Fibroblast of the conjunctiva (primary cell): ENCODE measurements around the gene NFIA.

Source experiments
- DNase-seq: peaks from one replicate; pipeline ENCODE4 v3.0.0-alpha.2; 2010; ENCODE audit warnings: low read depth

The NFIA gene

DNA sequence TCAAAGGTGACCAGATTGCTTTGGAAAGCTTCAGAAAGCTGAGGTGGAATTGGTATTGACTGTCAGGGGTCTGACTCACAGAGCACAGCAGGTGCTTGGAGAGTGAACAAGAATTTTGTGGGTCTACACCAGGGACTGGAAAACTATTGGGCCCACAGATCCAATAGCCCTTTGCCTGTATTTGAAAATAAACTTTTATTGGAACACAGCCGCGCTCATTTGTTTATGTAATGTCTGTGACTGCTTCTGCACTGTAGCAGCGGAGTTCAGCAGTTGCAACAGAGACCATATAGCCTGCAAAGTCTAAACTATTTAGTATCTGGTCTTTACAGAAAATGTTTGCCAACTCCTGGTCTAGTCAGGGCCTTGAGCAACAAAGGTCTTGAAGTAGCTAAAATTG, 315.6 kb downstream of the NFIA start:
- peak; percentile 4 for DNase-seq

DNA sequence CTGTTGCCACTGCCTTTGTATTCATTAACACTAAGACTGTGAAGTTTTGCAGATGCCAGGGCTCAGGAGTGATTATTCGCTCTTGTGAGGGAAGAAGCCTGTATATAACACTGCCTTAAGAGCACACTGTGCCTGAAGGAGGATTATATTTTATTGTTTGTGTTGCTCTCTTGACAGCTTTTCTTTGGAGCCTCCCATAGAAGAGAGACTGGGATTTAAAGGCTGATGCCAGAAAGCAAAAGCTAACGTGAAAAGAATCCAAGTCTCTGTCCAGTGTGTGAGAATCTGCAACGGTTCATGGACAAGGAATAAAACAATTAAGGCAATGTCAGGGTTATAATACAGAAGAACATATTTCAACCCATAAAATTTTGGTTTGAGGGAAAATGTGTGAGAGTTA, 316.8 kb downstream of the NFIA start:
- DNase-seq, result no peak

DNA sequence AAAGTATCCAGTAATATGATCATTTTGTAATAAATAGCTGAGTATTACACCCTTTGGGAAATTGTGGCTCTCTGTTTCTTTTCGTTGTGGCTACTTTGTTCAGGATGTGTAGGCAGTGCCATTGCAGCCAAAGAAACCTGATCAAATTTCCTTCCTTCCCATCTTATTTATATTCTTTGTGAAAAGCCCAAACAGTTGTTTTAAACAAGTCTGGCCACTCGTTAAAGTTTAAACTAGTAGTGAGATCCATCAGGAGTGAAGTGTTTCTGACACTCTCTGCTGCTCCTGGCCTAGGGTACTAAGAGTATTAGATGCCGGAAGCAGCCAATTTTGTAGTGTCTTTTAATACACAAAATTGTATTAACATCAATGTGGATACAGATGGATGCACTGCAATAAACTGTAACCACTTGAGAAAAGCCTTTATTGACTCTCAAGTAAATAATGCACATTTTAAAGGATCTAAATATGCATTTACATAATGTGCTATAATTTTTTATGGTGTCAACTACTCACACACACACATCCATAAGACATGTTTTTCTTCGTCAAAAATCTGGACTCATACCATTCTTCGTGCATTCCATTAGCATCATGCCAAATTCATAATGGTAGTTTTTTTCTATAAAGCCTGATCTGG, 317.9 kb downstream of the NFIA start:
- no peak for DNase-seq

DNA sequence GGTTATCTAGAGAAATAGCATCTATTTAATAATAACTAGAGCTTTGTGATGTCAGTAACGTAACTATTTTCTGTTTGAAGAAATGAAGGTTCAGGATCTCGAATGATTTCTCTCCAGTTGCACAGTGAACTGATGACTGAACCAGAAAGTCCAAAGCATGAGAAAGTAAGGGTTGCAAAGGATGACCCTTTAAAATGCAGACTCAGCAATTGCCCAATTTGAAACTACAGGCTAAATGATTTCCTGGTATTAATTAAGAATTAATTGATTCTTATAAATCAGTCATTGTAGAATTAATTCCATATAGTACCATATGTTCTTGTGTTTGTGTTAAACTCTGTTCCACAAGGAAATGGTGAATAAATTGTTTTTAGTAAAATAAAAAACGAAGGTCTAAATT, 318.6 kb downstream of the NFIA start:
- no peak for DNase-seq

DNA sequence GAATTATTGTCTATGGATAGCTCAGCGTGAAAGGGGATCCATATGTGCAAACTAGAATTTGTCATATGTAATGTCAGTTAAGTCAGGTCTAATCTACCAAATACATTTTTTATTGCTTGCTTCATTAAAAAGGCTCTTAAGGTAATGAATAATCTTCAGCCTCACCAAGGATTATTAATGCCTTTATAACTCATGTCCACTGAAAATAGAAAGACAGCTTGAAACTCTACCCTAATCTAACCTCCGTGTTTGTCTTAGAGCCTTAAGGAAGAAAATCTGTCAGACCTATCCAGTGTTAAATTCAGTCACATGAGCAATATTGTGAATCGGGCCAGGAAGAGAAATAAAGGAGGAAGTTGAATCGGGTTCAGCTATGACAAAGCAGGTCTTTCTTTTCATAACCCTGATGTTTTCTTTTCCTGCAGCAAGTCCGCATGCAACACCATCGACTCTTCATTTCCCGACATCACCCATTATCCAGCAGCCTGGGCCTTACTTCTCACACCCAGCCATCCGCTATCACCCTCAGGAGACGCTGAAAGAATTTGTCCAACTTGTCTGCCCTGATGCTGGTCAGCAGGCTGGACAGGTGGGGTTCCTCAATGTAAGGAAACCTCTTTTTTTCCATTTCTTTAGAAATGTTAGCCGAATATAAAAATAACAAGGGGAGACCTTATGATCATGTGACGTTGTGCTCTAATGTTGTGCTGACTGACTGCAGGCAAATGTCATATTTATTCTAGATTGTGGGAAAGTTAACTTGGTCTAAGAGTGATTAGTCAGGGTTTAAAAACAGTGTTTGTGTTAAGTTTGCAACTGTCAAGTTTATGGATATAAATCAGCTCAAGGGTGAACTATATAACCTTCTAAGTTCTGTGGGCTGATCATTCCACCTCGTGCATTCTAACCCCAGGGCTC, 321.6 kb downstream of the NFIA start:
- no peak for DNase-seq

DNA sequence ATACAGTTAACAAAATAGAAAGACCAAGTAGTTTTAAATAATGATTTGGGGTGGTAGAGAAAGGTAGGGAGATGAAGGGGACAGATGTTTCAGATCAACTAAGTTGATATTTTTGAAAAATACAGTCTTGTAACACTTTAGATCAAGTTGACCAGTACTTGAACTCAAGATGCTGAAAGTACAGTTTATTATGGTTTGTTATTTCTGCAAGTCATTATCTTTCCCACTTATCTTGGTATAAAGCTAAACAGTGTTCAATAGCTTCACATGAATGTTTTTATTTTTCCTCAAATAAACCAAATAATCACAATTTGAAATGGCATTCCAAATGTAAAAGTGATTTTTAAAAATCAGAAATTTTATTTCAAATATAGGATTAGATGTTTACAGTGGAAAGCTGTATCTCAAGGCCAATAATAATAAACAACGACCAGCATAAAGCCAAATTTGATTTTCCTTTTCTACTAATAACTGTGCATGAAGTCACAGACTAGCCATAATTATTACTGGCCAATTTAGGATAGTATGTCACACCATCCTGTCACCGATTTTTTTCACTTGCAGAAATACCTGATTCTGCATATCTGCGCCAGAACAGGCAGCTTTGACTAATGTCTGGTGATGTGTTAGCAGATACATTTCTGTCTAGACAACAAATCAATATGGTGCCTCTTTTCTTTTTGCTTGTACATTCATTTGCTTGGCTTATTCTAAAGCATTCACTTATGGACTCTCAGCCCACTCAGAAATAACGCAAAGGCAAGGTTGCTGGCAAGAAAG, 322.4 kb downstream of the NFIA start:
- DNase-seq, result no peak

DNA sequence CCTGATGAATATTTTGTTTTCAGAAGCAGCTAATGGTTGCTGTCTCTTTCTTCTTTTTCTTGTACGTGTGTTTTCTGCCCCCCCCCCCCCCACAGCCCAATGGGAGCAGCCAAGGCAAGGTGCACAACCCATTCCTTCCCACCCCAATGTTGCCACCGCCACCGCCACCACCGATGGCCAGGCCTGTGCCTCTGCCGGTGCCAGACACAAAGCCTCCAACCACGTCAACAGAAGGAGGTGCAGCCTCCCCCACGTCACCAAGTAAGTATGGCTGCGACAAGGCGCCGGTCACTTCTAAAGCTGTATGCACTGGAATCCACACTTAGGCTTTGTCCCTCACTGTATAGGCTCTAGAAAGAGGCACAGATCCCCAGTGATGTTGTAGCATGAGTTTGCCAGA, 324.1 kb downstream of the NFIA start:
- no peak for DNase-seq

DNA sequence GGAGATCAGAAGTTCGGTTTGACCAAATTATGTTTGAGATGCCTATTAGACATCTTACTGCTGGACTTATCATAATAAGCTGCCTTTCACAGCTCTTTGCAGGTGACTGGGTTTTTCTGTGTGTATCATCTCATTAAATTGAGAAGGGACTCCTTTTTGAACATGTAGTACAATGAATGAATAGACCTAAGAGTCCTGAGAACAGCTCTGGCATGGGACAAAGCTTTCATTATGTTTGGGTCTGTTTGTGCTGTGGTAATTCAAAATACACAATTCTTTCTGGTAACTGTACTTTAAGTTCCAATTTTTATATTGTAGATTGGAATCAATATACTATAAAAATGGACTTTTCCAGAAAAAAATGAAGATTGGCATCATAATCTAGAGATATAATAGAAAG, 330.2 kb downstream of the NFIA start:
- no peak for DNase-seq

DNA sequence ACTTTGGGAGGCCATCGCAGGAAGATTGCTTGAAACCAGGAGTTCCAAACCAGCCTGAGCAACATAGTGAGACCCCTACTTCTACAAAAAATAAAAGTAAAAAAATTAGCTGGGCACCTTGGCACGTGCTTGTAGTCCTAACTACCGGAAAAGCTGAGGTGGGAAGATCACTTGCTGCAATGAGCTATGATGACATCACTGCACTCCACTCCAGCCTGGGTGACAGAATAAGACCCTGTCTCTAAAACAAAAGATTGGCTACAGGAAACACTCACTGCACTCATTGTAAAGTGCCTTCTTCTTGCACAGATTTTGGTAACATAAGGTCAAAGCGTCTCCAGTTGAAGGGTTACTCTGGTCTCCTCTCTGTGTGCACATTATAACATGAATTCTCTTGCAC, 336.8 kb downstream of the NFIA start:
- DNase-seq, result no peak

DNA sequence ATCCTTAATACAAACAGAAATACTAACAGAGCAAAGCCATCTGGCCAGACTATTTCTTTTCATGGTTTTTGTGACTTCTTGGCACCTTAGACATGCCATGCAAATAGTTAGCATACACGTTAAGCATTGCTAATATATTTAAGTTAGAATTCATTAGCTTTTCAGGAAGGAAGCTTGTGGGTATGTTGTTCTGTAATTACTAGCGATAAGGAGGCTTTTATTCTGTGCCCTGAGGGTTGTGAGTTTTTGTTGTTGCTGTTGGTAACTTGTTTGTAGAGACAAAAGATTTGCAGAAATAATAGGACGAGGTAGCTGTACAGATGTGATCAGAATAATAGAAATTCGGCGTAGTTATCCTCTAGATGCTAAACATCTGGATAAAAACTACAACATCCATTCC, 337.3 kb downstream of the NFIA start:
- no peak for DNase-seq

DNA sequence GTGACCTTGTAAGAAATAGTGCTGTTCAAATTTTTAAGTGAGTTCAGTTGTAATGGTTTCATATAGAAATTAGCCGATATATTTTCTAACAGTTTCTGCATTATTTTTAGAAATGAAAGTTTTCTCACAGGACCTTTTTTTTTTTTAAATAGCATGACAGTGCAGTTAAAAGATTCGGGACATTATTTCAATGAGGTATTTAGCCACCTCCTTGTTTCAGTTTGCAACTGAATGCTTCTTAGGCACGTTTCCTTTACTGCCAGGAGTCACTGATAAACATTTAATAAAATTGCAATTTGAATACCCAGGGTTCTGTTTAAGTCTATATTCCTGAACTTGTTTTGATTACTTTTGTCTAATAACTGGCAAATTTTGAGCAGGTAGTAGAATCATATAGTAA, 337.9 kb downstream of the NFIA start:
- DNase-seq, result no peak

DNA sequence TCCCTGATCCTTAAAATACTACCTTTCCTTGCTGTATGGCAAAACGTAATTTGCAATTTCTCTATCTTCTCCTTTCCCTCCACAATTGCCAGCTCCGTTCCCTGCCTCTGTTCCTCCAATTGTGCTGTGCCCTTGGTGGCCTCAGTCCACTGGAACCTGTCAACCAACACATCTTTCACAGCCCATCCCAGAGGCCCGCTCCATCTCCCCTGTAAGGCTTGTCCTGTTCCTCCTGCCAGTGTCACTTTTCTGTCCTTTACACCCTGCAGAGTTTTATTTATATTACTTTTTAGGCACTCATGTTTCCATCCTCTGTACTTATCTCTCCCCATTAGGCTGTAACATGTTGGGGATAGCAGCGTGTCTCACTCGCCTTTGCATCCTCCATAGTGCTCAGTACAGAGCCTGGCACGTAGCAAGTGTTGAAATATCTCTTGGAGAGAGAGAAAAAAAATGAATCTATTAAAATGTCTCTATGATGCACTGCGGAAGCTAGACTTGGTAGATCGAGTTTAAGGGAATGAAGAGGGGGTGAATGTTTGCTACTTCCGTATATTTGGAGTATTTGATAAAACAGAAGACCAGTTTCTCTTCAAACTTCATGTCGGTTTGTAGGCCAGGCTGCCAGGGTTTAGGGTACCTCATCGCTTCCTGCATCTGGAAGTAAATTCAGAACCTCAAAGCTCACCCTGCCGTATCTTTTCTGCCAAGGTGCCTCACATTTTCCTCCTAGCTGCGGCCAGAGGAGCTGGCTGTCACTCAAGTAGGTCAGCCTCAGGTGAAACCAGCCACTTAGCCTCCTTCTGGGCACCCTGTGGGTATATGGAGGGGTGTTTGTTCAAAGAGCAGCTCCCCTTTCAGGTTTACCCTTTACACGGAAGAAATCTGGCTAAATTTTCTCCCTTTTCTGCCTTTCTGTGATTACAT, 338.8 kb downstream of the NFIA start:
- no peak for DNase-seq

DNA sequence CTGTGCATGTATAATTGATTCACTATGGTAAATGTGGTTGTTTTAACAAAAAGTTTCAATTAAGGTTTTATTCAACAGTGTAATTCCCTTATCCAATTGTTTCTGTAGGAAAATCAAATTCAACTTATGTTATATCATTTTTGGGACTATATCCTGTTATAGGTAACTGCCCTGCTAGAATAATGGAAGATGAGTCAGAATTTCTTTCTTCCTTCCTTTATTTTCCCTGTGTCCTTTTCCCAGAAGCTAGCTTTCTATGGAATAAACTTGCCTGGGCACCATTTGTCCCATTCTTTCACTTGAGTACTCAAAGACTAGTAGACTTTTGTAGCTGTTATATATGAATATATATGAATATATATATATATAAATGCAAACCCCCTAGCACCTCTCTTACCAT, 341.3 kb downstream of the NFIA start:
- DNase-seq, result no peak

DNA sequence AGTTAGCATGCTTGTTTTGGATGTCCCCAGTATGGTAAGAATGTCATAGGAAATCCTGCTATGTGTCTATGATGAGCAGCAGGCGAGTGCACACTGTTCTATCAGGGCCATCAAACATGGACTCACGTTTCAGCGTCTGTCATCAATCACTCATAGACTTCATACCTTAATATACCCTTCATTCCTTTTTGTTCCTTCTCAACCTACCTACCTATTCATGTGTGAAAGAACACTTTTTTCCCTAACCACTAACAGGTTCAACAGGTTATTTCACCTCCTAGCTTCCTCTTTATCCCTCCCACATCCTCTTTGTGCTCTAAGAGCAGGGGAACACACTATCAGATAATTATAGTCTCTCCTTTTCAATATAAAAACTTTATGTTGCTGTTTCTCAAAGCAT, 342.0 kb downstream of the NFIA start:
- no peak for DNase-seq

DNA sequence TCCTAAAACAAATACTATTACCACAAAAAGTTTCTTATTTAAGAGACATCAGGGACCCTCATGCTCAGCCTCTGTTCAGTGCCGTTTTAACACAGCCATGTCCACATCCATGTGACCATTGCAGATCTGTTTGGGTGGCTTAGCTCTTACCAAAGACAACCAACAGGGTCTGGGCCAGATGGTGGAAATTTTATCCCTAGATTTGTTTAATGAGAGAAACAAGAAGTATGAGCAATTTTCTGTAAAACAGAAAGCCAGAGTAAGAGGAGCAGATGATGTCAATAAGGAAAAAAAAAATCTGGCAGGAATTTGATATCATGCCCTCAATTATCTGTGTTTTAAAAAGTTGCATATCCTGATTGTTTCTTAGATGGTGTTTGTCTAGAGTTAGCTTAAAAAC, 342.7 kb downstream of the NFIA start:
- DNase-seq, result no peak

DNA sequence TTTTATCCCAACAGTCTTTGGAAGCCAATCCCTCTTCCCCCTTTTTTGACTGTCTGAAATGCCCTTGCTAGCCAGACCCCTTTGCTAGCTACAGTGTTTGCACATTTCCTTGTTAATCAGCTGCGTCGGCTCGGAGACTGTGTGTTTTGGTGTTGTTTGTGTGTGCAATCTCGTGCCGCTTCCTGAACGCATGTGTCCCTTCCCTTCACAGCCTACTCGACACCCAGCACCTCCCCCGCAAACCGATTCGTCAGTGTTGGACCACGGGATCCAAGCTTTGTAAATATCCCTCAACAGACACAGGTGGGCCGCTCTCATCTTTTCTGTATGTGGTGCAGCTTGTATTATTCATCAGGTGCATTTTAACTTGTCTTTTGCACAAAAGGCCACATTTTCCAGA, 343.9 kb downstream of the NFIA start:
- DNase-seq, result no peak

DNA sequence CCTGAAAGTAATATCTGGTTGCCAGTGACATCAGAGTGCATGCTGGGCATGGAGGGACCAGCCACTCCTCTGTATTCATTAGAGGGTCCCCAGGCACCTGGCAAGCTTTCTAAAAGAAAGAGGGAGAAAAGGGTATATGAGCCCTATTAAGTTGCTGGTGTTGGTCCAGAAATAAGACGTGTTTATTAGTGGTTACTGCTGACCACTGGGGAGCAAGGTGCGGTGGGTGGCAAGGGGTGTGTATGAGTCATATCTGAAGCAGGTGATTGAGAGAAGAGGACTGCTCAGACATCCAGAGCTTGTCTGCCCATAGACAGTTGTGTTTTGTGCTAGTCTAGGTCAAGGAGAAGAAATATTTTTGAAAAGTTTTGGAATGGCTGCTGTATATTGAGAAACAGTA, 344.5 kb downstream of the NFIA start:
- no peak for DNase-seq

DNA sequence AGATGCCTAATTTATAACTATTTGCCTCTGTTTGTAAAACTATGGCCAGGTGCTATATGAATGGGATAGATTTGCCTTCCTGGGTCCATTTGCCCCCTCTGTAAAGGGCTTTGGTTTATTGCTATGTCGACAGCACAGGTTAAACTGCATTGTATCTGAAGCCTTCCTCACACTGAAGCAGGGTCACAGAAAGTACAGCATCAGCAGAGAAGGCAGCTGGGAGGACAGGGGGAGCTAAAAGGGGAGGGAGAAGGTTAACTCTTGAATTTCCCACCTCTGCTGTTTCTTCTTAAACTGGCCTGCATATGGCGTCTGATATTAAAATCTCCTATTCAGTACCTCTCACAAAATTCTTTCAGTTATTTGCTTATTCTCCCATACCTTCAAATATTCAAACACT, 345.1 kb downstream of the NFIA start:
- DNase-seq, result no peak

DNA sequence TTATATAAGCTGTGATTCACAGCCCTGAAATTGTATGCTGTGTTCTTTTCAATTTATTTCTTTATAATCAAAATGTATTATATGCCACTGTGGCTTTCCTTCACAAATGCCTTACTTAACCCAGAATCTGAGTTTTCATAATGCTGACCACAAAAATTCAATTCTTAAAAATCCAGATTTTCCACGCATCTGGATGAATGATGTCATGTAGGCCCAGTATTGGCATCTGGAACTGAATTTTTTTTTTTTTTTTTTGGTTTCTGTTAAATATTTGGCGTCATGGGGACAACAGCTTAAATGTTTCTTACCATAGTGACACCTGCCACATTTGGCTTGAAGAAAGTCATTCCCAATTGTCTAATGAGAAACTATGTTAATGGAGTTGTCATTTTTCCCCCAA, 345.8 kb downstream of the NFIA start:
- DNase-seq, result no peak

DNA sequence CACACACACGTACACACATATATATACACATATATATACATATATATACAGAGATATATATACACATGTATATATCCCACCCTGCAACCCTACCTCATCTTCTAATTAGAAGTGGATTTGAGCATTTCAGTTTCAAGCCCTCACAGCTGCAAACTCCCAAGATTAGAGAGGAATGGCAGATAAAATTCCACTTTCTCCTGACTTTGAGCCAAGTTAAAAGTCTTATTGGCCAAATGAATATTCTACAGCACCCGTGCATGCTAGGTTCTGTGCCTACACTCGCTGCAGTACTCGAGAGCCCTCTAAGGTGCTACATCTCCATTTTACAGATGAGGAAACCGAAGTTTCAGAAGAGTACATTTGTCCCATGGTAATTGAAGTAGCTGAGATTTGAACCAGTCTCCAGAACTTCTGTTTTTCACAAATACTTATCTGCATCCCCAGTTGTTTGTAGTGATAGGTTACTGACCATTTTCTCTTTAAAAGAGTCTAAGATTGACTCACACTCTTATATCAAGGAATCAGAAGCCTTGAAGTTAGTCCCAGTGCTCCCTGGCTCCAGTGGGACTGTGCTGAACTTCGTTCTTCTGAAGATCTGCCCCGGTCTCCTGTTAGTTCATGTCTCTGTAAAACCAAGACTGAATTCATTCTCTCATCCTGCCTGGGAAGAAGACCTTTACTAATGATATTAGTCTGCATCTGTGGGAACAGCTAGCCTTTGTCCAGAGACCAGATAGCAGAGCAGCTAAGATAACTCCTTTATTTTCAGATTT, 350.4 kb downstream of the NFIA start:
- no peak for DNase-seq

DNA sequence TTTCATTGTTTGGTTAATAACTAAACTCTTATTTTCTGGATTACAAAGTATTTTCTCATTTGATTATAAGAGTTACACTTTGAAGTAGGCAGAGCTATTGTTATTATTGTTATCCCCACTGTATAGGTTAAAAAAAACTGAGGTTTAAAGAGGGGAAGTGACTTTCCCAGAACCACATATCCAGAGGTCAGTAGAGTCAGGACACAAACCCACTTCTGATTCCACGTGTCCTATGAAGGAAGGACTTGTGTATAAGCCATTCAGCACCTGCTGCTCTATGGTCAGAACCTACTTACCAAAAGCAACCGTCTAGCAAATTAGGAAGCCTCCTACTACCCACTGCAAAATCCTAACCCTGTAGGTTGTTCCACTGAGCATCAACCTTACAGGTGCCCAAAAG, 351.3 kb downstream of the NFIA start:
- no peak for DNase-seq
